Loucy (cell line): ENCODE data around the gene F13A1.

Experiments used
- H2AFZ ChIP-seq: fragments of 200-600 bp; sonication (generic); 2 replicates; pipeline ENCODE4 v1.6.0; 2016; ENCODE audit warnings: antibody characterized with exemption, mild to moderate bottlenecking, low read length, moderate library complexity
- H3F3A ChIP-seq: fragments of 200-600 bp; 2 replicates; pipeline ENCODE4 v1.6.0; 2016; ENCODE audit warnings: antibody characterized with exemption, low read depth, mild to moderate bottlenecking
- H3K27me3 ChIP-seq: fragments of 200-600 bp; sonication (generic); 2 replicates; pipeline ENCODE4 v1.6.1; 2014; ENCODE audit warnings: low read length, mild to moderate bottlenecking; ENCODE audit not compliant: insufficient read depth, poor library complexity, severe bottlenecking
- H3K36me3 ChIP-seq: fragments of 200-600 bp; sonication (generic); 2 replicates; pipeline ENCODE4 v1.6.1; 2016; ENCODE audit warnings: low read length; ENCODE audit not compliant: insufficient read depth
- H3K4me1 ChIP-seq: fragments of 200-600 bp; sonication (generic); 2 replicates; pipeline ENCODE4 v1.5.1; 2014; ENCODE audit warnings: low read length, mild to moderate bottlenecking; ENCODE audit not compliant: insufficient read depth, poor library complexity, severe bottlenecking
- H3K4me2 ChIP-seq: fragments of 200-600 bp; sonication (generic); 2 replicates; pipeline ENCODE4 v1.6.0; 2014; ENCODE audit warnings: antibody characterized with exemption, low read length, low read depth, mild to moderate bottlenecking; ENCODE audit not compliant: poor library complexity, severe bottlenecking
- H3K4me3 ChIP-seq: fragments of 200-600 bp; sonication (generic); 2 replicates; pipeline ENCODE4 v1.5.1; 2014; ENCODE audit warnings: low read length, mild to moderate bottlenecking, mixed read lengths; ENCODE audit not compliant: poor library complexity, severe bottlenecking
- H3K79me2 ChIP-seq: fragments of 200-600 bp; sonication (generic); 2 replicates; pipeline ENCODE4 v1.6.1; 2014; ENCODE audit warnings: low read length; ENCODE audit not compliant: insufficient read depth
- H3K9ac ChIP-seq: fragments of 200-600 bp; sonication (generic); 2 replicates; pipeline ENCODE4 v1.6.0; 2014; ENCODE audit warnings: mild to moderate bottlenecking, low read depth, low read length, moderate library complexity; ENCODE audit not compliant: poor library complexity, severe bottlenecking
- H3K9me2 ChIP-seq: fragments of 200-600 bp; sonication (generic); replicated peaks from 2 replicates; pipeline ENCODE4 v1.6.1; 2016; ENCODE audit warnings: low read depth, low read length, mixed read lengths
- H3K9me3 ChIP-seq: fragments of 200-600 bp; sonication (generic); 2 replicates; pipeline ENCODE4 v1.6.1; 2014; ENCODE audit warnings: mild to moderate bottlenecking, antibody characterized with exemption, low read length, low read depth; ENCODE audit not compliant: insufficient read depth
- H4K20me1 ChIP-seq: fragments of 200-600 bp; sonication (generic); 2 replicates; pipeline ENCODE4 v1.6.0; 2014; ENCODE audit warnings: antibody characterized with exemption, low read length, mild to moderate bottlenecking; ENCODE audit not compliant: insufficient read depth, poor library complexity, severe bottlenecking
- EZH2phosphoT487 ChIP-seq: fragments of 200-600 bp; IDR thresholded peaks from 2 replicates; pipeline ENCODE4 v1.6.1; 2018; ENCODE audit warnings: antibody characterized with exemption, mild to moderate bottlenecking, moderate library complexity, borderline replicate concordance
- TF ChIP-seq, protein P1 (sequence below): fragments of 200-600 bp; sonication (generic); conservative IDR thresholded peaks from 2 replicates; pipeline ENCODE4 v1.5.1; 2014; ENCODE audit warnings: mild to moderate bottlenecking, antibody characterized with exemption, low read length

The F13A1 gene

DNA sequence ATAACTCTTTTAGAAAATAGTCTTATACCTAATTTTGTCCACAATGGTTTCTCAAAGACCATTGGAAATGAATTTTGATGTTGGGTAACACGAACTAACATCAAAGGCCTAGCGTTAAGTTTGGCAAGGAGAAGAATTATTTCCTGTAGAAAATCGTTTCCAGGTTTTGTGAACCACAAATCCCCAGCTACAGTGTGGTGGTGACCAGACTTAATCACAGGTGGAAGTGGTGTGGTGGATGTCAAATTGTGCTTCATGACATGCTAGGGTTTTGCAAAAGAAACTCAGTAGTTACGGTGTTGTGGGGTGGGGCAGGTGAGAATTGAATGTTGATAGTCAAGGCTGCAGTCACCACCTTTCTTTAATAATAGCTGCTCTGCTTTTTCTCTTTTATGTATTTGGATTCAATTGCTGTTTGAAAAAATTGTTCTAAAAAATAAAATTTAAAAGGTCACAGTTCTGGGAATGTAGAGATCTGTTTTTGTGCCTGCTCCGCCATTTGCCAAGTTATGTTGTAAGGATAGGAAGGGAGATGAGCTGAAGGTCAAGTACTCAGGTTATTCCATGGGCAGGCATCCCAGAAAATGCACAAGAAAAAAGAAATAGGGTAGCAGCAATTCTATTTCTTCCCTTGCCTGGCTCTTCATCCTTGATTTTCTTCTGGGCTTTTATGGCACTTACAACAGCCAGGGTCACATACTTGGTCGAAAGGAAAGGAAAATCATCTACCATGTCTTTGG, 83.6 kb downstream of the F13A1 start:
- Histone ChIP-seq H3K9me3 (no peaks in the 10 kb centered on the region), H3K4me2 (no peak overlapping the region), H3K4me3 (no peak overlapping the region), H3K36me3 (no peaks in the 10 kb centered on the region), H3F3A (no peaks in the 10 kb centered on the region), H3K79me2 (no peaks in the 10 kb centered on the region), H3K4me1 (no peaks in the 10 kb centered on the region), H3K27me3 (peaks cover 30% of the 10 kb centered on the region), H3K9ac (no peak overlapping the region), H2AFZ (no peak overlapping the region), H3K9me2 (no peaks in the 10 kb centered on the region), H4K20me1 (no peaks in the 10 kb centered on the region)
- no peak for TF ChIP-seq EZH2phosphoT487
- TF ChIP-seq, protein P1, sequence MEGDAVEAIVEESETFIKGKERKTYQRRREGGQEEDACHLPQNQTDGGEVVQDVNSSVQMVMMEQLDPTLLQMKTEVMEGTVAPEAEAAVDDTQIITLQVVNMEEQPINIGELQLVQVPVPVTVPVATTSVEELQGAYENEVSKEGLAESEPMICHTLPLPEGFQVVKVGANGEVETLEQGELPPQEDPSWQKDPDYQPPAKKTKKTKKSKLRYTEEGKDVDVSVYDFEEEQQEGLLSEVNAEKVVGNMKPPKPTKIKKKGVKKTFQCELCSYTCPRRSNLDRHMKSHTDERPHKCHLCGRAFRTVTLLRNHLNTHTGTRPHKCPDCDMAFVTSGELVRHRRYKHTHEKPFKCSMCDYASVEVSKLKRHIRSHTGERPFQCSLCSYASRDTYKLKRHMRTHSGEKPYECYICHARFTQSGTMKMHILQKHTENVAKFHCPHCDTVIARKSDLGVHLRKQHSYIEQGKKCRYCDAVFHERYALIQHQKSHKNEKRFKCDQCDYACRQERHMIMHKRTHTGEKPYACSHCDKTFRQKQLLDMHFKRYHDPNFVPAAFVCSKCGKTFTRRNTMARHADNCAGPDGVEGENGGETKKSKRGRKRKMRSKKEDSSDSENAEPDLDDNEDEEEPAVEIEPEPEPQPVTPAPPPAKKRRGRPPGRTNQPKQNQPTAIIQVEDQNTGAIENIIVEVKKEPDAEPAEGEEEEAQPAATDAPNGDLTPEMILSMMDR = no peak

DNA sequence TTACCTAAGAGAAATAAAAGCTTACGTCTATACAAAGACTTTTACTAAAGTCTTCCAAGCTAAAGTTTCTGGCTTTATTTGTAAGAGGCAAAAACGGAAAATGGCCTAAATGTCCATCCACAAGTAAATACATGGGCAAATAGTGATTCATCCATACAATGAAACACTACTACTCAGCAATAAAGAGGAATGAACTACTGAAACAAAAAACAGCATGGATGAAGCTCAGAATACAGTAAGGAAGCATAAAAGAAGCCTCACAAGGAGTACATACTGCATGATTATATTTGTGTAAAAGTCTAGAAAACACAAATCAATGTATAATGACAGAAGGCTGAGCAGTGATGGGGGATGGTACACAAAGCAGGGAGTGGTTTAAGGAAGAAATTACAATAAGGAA, 84.7 kb downstream of the F13A1 start:
- H3K27me3 ChIP-seq = peaks cover 24% of the 10 kb centered on the region
- no peak overlapping the region for H2AFZ ChIP-seq
- TF ChIP-seq, protein P1 = no peak
- no peak for TF ChIP-seq EZH2phosphoT487

DNA sequence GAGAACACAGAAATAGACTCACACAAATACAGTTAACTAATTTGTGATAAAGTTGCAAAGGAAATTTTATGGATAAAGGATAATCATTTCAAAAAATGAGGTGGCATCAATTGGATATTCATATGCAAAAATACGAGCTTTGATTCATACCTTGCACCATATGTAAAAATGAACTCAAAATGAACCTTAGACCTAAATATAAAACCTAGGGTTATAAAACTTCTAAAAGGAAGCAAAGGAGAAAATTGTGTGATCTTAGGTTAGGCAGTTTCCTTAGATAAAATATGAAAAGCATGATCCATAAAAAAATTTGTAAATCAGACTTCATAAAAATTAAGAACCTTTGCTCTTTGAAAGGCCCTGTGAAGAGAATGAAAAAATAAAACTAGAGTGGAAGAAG, 85.5 kb downstream of the F13A1 start:
- no peaks in the 10 kb centered on the region for H3K9me2 ChIP-seq
- no peak overlapping the region for H3K4me2 ChIP-seq
- no peak for TF ChIP-seq EZH2phosphoT487
- TF ChIP-seq, protein P1 = no peak
- H4K20me1 ChIP-seq = no peaks in the 10 kb centered on the region
- H3K4me3 ChIP-seq = no peak overlapping the region
- H3K4me1 ChIP-seq = peaks cover 7% of the 10 kb centered on the region
- H3K9ac ChIP-seq = no peak overlapping the region
- no peaks in the 10 kb centered on the region for H3K36me3 ChIP-seq
- no peaks in the 10 kb centered on the region for H3K9me3 ChIP-seq
- H3K27me3 ChIP-seq = peaks cover 21% of the 10 kb centered on the region
- H3K79me2 ChIP-seq = no peaks in the 10 kb centered on the region
- H2AFZ ChIP-seq = no peak overlapping the region
- no peaks in the 10 kb centered on the region for H3F3A ChIP-seq

More for the DNA sequence above, 84.7 kb downstream of the F13A1 start:
- Histone ChIP-seq H4K20me1 (no peaks in the 10 kb centered on the region), H3F3A (no peaks in the 10 kb centered on the region), H3K4me2 (no peak overlapping the region), H3K4me3 (no peak overlapping the region), H3K36me3 (no peaks in the 10 kb centered on the region), H3K79me2 (no peaks in the 10 kb centered on the region), H3K4me1 (no peaks in the 10 kb centered on the region), H3K9me2 (no peaks in the 10 kb centered on the region), H3K9me3 (no peaks in the 10 kb centered on the region), H3K9ac (no peak overlapping the region)
